Skeletal muscle tissue (tissue), 4 donors: Measurements from ENCODE around the gene SURF2. TPM values are rescaled to one million over a fixed set of nuclear protein-coding genes. Genes with fewer than 3 reads are reported as not detected.

Experiments used
- H3K27ac ChIP-seq: one replicate; pipeline ENCODE4 v1.7.0; 2013; ENCODE audit warnings: mild to moderate bottlenecking, low read depth, low read length, inconsistent platforms
- H3K27me3 ChIP-seq, 3 donors: one replicate each; pipeline ENCODE4 v1.7.0; 2013; ENCODE audit warnings: low read length in 3 of 3; ENCODE audit not compliant: control insufficient read depth in 3 of 3, insufficient read depth in 3 of 3
- H3K36me3 ChIP-seq, 3 donors: one replicate each; pipeline ENCODE4 v1.7.0; 2013; ENCODE audit warnings: low read length in 3 of 3; ENCODE audit not compliant: control insufficient read depth in 3 of 3, insufficient read depth in 3 of 3
- H3K4me1 ChIP-seq, 3 donors: one replicate each; pipeline ENCODE4 v1.7.0; 2013; ENCODE audit warnings: low read length in 3 of 3, mild to moderate bottlenecking in 3 of 3; ENCODE audit not compliant: control insufficient read depth in 3 of 3, insufficient read depth in 3 of 3
- H3K4me3 ChIP-seq, 3 donors: one replicate each; pipeline ENCODE4 v1.7.0; 2013; ENCODE audit warnings: low read length in 3 of 3
- H3K9ac ChIP-seq, 3 donors: one replicate each; pipeline ENCODE4 v1.7.0; 2013; ENCODE audit warnings: low read length in 3 of 3, mild to moderate bottlenecking in 3 of 3, moderate library complexity in 2 of 3, low read depth in 1 of 3
- H3K9me3 ChIP-seq, 3 donors: one replicate each; pipeline ENCODE4 v1.7.0; 2013; ENCODE audit warnings: low read length in 3 of 3; ENCODE audit not compliant: control insufficient read depth in 3 of 3
- total RNA-seq: library from RNA; depleted of rRNA; stranded (reverse); fragments of >200 nt; gene quantifications from one replicate; pipeline ENCODE4 v1.2.3, GENCODE V29; 2014
- donor health status: Osteomylitis.

The SURF2 gene
- total RNA-seq, 1 donor from 2014 or later, result 12.5 TPM

DNA sequence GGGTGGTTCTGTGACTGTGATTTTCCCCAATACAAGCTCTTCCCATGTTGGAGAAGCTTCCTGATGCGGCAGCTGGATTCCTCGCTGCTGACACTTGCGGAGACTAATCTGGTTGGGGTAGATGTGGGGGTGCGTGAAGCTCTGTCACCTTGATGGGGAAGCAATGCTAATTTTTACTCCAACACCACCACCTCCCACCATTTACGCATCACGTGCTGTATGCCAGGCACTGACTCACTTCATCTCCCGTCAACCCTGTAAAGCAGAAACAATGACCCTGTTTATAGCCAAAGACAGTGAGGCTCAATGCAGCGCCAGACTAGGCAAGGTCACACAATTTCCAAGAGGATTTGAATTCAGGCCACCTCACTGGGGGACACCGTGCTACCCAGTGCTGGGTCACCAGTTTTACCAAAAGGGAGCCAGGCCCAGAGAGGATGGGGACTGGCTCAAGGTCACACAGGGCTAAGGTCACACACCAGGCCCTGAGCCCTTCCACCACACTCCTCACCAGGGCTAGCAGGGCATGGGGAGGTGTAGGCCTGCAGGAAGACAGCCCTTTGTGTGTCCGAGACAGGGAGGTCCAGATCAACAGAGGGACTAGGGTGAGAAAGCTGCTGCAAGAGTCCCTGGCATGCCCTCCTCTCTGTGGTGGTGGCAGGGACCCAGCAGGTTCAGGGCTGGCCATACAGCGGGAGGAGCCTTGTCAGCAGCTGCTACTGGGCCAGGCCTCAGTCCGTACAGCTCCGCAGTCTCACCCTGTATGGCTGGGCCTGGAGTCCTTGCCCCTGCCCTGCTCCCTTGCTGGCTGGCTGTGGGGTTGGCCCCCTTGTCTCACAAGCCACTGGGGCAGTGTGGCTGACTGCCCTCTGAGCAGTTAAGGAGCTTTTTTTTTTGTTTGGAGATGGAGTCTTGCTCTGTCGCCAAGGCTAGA is 23.1 kb downstream of the SURF2 start:
- H3K9ac ChIP-seq, result no peak overlapping the region
- H3K27me3 ChIP-seq, result no peaks in the 10 kb centered on the region
- H3K4me3 ChIP-seq, result no peak overlapping the region
- no peaks in the 10 kb centered on the region for H3K36me3 ChIP-seq
- H3K9me3 ChIP-seq, result no peaks in the 10 kb centered on the region
- H3K27ac ChIP-seq, result no peak overlapping the region
- H3K4me1 ChIP-seq, result peaks cover 4 to 17% (median 14%) of the 10 kb centered on the region in 3 donors

DNA sequence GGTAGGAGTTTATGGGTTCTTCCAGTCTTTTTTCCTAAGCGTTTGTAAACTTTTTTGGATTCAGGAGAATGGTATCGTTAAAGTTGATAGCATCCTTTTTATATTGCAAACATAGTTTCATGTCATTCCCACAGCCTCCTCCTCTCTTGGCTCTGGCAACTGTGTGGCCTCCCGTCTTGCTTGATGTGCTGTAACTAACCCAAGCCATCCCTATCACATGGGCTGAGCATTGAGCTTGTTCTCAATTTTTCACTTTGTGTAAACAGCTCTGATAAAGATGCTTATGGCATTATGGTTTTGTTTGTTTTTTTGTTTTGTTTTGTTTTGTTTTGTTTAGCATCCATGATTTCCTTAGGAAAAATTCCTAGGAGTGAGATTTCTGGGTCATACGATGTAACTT is 24.4 kb downstream of the SURF2 start:
- Histone ChIP-seq H3K27ac (no peak overlapping the region), H3K9ac (no peak overlapping the region), H3K4me3 (no peak overlapping the region), H3K36me3 (no peaks in the 10 kb centered on the region), H3K27me3 (no peaks in the 10 kb centered on the region), H3K9me3 (no peaks in the 10 kb centered on the region), H3K4me1 (peaks cover 0 to 9% (median 5%) of the 10 kb centered on the region in 3 donors)

DNA sequence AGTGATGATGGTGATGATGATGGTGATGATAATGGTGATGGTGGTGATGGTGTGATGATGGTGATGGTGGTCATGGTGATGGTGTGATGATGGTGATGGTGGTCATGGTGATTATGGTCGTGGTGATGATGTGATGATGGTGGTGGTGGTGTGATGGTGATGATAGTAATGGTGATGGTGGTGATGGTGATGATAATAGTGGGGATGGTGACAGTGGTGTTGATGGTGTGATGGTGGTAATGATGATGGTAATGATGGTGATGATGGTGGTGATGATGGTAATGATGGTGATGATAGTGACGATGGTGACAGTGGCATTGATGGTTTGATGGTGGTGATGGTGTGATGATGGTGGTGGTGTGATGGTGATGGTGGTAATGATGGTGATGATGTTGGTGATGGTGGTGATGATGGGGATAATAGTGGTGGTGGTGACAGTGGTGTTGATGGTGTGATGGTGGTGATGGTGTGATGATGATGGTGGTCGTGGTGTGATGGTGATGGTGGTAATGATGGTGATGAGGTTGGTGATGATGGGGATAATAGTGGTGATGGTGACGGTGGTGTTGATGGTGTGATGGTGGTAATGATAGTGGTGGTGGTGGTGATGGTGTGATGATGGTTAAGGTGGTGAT is 26.3 kb downstream of the SURF2 start:
- no peaks in the 10 kb centered on the region for H3K36me3 ChIP-seq
- H3K4me1 ChIP-seq, result no peaks in the 10 kb centered on the region
- H3K4me3 ChIP-seq, result no peak overlapping the region
- no peak overlapping the region for H3K9ac ChIP-seq
- H3K27me3 ChIP-seq, result no peaks in the 10 kb centered on the region
- no peaks in the 10 kb centered on the region for H3K9me3 ChIP-seq
- no peak overlapping the region for H3K27ac ChIP-seq

DNA sequence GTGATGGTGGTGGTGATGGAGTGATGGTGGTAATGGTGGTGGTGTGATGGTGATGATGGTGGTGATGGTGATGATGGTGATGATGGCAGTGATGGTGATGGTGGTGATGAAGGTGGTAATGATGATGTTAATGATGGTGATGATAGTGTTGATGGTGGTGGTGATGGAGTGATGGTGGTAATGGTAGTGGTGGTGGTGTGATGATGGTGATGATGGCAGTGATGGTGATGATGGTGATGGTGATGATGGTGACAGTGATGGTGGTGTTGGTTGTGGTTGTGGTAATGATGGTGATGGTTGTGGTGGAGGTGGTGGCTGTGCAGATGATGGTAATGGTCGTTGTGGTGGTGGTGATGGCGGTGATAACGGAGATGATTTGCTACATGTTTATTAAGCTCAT is 27.1 kb downstream of the SURF2 start:
- H3K4me1 ChIP-seq, result no peaks in the 10 kb centered on the region
- H3K27me3 ChIP-seq, result no peaks in the 10 kb centered on the region
- H3K9ac ChIP-seq, result no peak overlapping the region
- no peak overlapping the region for H3K27ac ChIP-seq
- H3K4me3 ChIP-seq, result no peak overlapping the region
- no peaks in the 10 kb centered on the region for H3K36me3 ChIP-seq
- no peaks in the 10 kb centered on the region for H3K9me3 ChIP-seq

DNA sequence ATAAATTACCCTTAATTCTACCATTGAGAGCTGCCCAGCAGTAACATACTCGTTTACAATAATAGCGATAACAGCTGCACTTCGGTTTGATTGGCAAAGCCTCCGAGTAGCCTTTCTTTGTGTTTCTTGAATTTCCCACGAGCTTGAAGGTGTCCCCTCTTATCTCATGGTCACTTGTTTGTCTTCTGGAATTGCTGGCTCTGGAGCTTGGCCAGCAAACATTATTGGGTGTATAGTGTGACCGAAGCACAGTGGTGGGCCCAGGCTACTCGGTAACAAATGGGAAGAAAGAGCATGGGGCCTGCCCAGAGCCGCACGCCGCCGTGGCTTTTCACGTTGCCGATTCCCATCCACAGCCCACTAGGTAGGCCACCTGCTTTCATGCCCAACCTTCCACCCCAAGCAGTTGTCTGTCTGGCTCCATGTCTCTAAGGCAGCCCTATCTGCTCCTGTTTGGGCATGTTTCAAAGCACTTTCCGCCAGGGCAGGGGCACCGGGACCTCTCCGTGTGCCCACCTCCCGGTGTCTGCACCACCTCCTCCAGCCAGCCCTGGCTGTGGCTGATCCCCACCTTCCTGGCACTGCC is 28.5 kb downstream of the SURF2 start:
- Histone ChIP-seq H3K36me3 (no peaks in the 10 kb centered on the region), H3K9ac (no peak overlapping the region), H3K9me3 (no peaks in the 10 kb centered on the region), H3K4me3 (no peak overlapping the region), H3K27ac (no peak overlapping the region), H3K27me3 (peaks cover 1 to 7% (median 4%) of the 10 kb centered on the region in 3 donors), H3K4me1 (no peaks in the 10 kb centered on the region)

DNA sequence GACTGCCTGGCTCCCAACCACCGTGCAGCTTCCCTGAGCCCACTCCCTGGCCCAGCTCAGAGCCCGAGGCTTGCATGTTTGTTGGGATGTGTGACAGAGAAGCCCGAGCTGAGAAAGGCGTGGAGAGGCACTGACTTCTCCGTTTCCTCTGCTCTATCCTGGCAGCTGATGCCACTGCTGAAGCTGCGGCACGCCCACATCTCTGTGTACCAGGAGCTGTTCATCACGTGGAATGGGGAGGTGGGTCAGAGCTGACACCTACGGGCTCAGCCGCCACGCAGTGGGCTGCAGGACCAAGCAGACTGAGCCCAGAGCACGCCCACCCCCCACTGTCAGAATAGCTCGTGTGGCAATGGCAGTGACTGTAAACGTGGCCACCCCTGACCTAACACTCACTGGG is 29.1 kb downstream of the SURF2 start:
- H3K4me1 ChIP-seq, result no peaks in the 10 kb centered on the region
- no peak overlapping the region for H3K27ac ChIP-seq
- H3K9ac ChIP-seq, result no peak overlapping the region
- no peaks in the 10 kb centered on the region for H3K9me3 ChIP-seq
- H3K4me3 ChIP-seq, result no peak overlapping the region
- no peaks in the 10 kb centered on the region for H3K36me3 ChIP-seq
- H3K27me3 ChIP-seq, result peaks cover 8 to 10% (median 8%) of the 10 kb centered on the region in 3 donors

DNA sequence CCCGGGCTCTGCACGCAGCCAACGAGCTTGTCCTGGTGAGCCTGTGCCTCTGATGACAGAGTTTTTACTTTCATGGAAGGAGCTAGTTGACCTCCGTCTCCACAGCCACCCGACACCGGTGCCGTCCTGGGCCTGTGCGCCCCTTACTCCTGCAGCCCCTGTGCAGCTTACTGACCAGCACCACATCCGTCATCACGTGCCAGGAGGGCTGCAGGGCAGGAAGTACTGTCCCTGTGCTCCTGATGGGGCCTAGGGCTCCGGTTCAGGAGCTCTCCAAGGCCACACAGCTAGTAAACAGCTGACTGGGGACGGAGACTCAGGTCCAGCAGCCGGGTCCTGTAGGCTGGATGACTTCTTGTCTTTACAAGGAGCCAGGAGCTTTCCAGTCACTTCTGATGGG is 30.0 kb downstream of the SURF2 start:
- no peaks in the 10 kb centered on the region for H3K4me1 ChIP-seq
- H3K4me3 ChIP-seq, result no peak overlapping the region
- no peaks in the 10 kb centered on the region for H3K36me3 ChIP-seq
- H3K9me3 ChIP-seq, result no peaks in the 10 kb centered on the region
- no peak overlapping the region for H3K9ac ChIP-seq
- no peak overlapping the region for H3K27ac ChIP-seq
- H3K27me3 ChIP-seq, result peaks cover 8 to 14% (median 13%) of the 10 kb centered on the region in 3 donors

DNA sequence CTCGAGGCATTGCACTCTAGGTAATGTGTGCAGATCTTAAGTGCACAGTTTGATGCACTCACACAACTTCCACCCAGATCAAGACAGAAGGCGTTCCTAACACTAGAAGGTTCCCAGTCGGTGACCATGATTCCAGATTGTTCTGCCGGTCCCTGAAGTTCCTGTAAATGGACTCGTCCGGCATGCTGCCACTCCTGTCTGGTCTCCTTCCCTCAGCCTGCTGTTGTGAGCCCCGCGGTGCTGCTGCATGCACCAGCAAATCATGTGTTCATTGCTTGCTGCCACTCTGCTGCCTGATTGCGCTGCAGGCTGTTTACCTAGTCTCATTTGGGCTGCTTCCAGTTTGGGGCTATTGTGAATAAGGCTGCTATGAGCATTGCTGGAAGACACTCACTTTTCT is 31.3 kb downstream of the SURF2 start:
- Histone ChIP-seq H3K9me3 (no peaks in the 10 kb centered on the region), H3K4me1 (no peaks in the 10 kb centered on the region), H3K36me3 (no peaks in the 10 kb centered on the region)

DNA sequence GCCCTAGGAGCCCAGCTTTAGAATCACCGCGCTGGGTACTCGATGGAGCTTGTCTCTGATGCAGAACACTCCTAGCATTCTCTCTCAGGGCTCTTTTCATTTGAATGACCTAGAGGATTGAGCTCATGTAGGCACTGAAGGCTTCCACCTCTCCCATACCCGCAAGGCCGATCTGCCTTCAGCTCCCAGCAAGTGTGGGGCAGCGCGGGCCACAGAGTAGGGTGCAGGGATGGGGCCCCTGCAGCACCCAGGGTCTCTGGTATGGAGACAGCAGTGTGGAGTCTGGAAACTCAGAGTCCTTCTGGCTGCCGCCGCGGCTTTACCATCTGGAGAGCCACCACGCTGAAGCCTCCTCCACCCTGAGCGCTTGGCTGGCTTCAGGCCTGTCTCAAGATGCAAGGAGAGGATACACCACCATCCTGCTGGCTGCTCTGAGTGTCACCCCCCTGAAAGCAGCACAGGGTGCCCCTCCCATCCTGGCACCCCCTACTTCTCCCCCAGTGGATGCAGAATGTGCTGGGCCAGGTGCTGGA is 32.7 kb downstream of the SURF2 start:
- Histone ChIP-seq H3K4me3 (no peak overlapping the region), H3K4me1 (no peaks in the 10 kb centered on the region), H3K27me3 (peaks cover 13 to 21% (median 19%) of the 10 kb centered on the region in 3 donors), H3K27ac (no peak overlapping the region), H3K9me3 (no peaks in the 10 kb centered on the region), H3K36me3 (no peaks in the 10 kb centered on the region), H3K9ac (no peak overlapping the region)

More for the DNA sequence above, 31.3 kb downstream of the SURF2 start:
- no peak overlapping the region for H3K4me3 ChIP-seq
- peaks cover 8 to 14% (median 13%) of the 10 kb centered on the region in 3 donors for H3K27me3 ChIP-seq
- no peak overlapping the region for H3K27ac ChIP-seq
- H3K9ac ChIP-seq, result no peak overlapping the region
